ENCODE results near the gene LRRTM1. TPM values are rescaled to one million over a fixed set of nuclear protein-coding genes. Genes with fewer than 3 reads are reported as not detected.

LRRTM1 gene
- total and polyA plus RNA-seq, 2 of the 4 experiments (the other 2 are of a cell fraction) = not detected

GRCh38 chr2:80291656-80292055 is 12.9 kb downstream of the LRRTM1 start:
- in situ Hi-C loops (cut with MboI; ENCODE audit: low sequenced_read_pairs) (no loop called here), intact Hi-C loops (cut with micrococcal nuclease) (no loop called here), dilution Hi-C loops (cut with HindIII; ENCODE audit: low sequenced_read_pairs, unreplicated experiment) (no loop called here)
- Histone ChIP-seq H4K20me1 (ENCODE audit: insufficient read depth, low read length) (no peaks in the 10 kb centered on the region), H2BK120ac (ENCODE audit: low read depth, low read length) (no peak overlapping the region), H3K36me3 (ENCODE audit: control insufficient read depth, insufficient read depth, low read length) (no peaks in the 10 kb centered on the region), H3K56ac (ENCODE audit: extremely low read depth, insufficient read depth, low read length) (no peak overlapping the region), H3K14ac (replicated peaks; ENCODE audit: low read depth, low read length) (no peak overlapping the region), H3K79me1 (ENCODE audit: low read depth in 1 of 2, low read length in 2 of 2) (no peaks in the 10 kb centered on the region), H2BK20ac (ENCODE audit: low read depth, low read length) (no peak overlapping the region), H3K4me1 (ENCODE audit: control insufficient read depth, insufficient read depth, low read length) (no peaks in the 10 kb centered on the region), H4K91ac (ENCODE audit: insufficient read depth, low read depth, low read length) (no peak overlapping the region), H2AFZ (replicated peaks; ENCODE audit: low read length, poor library complexity) (no peak overlapping the region), H3K4ac (ENCODE audit: low read depth, low read length) (no peak overlapping the region), H2BK5ac (ENCODE audit: low read depth, low read length, poor library complexity, severe bottlenecking) (no peak overlapping the region), H3K9me3 (ENCODE audit: control insufficient read depth, insufficient read depth, low read length) (no peaks in the 10 kb centered on the region), H4K8ac (ENCODE audit: low read depth in 2 of 2, low read length in 2 of 2) (no peak overlapping the region), H3K9ac (ENCODE audit: low read depth, low read length) (no peak overlapping the region), H3K9me1 (ENCODE audit: insufficient read depth, low read length) (no peaks in the 10 kb centered on the region), H3K23ac (ENCODE audit: low read depth, low read length) (no peak overlapping the region), H3K4me2 (ENCODE audit: low read depth, low read length) (no peak overlapping the region), H3K27me3 (ENCODE audit: control insufficient read depth, insufficient read depth, low read length) (peaks cover 2% of the 10 kb centered on the region; the same call in 1 of the 2 replicates), H3K27ac (ENCODE audit: insufficient read depth, low read length) (no peak overlapping the region), H3K4me3 (ENCODE audit: insufficient read depth, low read depth, low read length) (no peak overlapping the region), H4K5ac (ENCODE audit: low read depth, low read length) (no peak overlapping the region), H3K18ac (ENCODE audit: low read depth, low read length) (no peak overlapping the region), H2BK15ac (ENCODE audit: low read depth, low read length) (no peak overlapping the region), H2AK5ac (ENCODE audit: low read depth, low read length) (no peak overlapping the region), H2AK9ac (replicated peaks; ENCODE audit: low read depth, low read length, poor library complexity) (no peak overlapping the region)
- no CpG with 5 or more reads among the region's 1 CpG for WGBS, 2 experiments (ENCODE audit: extremely low coverage in 2 of 2, insufficient read length in 1 of 2)
- BruUV-seq (replicated peaks) = no TSS peak
- DNase-seq = no peak
- no peak for ATAC-seq (ENCODE audit: low read depth)
- TF ChIP-seq CEBPB (IDR thresholded peaks at IDR 0.05; ENCODE audit: low read depth, low read length) = no peak
- TF ChIP-seq NFE2L2 (IDR thresholded peaks at IDR 0.05; ENCODE audit: low read depth, low read length) = no peak
- no peak for TF ChIP-seq RCOR1 (IDR thresholded peaks at IDR 0.05; ENCODE audit: insufficient replicate concordance, low read length)
- no peak for TF ChIP-seq MAZ (IDR thresholded peaks at IDR 0.05; ENCODE audit: borderline replicate concordance, low read depth, low read length)
- TF ChIP-seq RFX5 (IDR thresholded peaks at IDR 0.05; ENCODE audit: low read depth, low read length) = no peak
- no peak for TF ChIP-seq RAD21 (IDR thresholded peaks at IDR 0.05; ENCODE audit: low read length)
- no peak for TF ChIP-seq SMC3 (IDR thresholded peaks at IDR 0.05; ENCODE audit: low read depth, low read length)
- TF ChIP-seq CHD1 (IDR thresholded peaks at IDR 0.05; ENCODE audit: low read depth, low read length) = no peak
- no peak for TF ChIP-seq BHLHE40 (IDR thresholded peaks at IDR 0.05; ENCODE audit: low read depth, low read length)
- no peak for TF ChIP-seq FOS (IDR thresholded peaks at IDR 0.05; ENCODE audit: low read depth, low read length)
- TF ChIP-seq MXI1 (IDR thresholded peaks at IDR 0.05; ENCODE audit: borderline replicate concordance, low read depth, low read length) = no peak
- no peak for TF ChIP-seq MAFK (IDR thresholded peaks at IDR 0.05; ENCODE audit: low read depth, low read length)
- TF ChIP-seq, protein P1, sequence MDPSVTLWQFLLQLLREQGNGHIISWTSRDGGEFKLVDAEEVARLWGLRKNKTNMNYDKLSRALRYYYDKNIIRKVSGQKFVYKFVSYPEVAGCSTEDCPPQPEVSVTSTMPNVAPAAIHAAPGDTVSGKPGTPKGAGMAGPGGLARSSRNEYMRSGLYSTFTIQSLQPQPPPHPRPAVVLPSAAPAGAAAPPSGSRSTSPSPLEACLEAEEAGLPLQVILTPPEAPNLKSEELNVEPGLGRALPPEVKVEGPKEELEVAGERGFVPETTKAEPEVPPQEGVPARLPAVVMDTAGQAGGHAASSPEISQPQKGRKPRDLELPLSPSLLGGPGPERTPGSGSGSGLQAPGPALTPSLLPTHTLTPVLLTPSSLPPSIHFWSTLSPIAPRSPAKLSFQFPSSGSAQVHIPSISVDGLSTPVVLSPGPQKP (IDR thresholded peaks at IDR 0.05; ENCODE audit: borderline replicate concordance, low read depth, low read length) = no peak
- TF ChIP-seq POLR2A (IDR thresholded peaks at IDR 0.05; ENCODE audit: low read depth, low read length) = no peak
- TF ChIP-seq, protein P2, sequence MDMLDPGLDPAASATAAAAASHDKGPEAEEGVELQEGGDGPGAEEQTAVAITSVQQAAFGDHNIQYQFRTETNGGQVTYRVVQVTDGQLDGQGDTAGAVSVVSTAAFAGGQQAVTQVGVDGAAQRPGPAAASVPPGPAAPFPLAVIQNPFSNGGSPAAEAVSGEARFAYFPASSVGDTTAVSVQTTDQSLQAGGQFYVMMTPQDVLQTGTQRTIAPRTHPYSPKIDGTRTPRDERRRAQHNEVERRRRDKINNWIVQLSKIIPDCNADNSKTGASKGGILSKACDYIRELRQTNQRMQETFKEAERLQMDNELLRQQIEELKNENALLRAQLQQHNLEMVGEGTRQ (IDR thresholded peaks at IDR 0.05; ENCODE audit: low read depth, low read length) = no peak
- no peak for TF ChIP-seq CTCF (conservative IDR thresholded peaks at IDR 0.05; ENCODE audit: low read depth, low read length)
- ChIA-PET POLR2A (ENCODE audit: unreplicated experiment) (no interaction called here), CTCF (no interaction called here)

All from IMR-90 (cell line).